Measurements from ENCODE around the gene OR6S1.
"Not testable (repeated sequence)": the region's sequence is repeated elsewhere in the genome, so short reads cannot be mapped to it uniquely, and the experiment has no call there.

The OR6S1 gene

GRCh38 chr14:20631880-20632389 is 9.6 kb downstream of the OR6S1 start:
- no peak for DNase-seq (ENCODE audit: low read depth in 2 of 2)

- peak in 1 of 2 donors; percentile 35 for DNase-seq (ENCODE audit: low read depth in 2 of 2)
These were observed 10.2 kb downstream of the OR6S1 start for GRCh38 chr14:20631023-20631879.

- DNase-seq (ENCODE audit: low read depth in 2 of 2): no peak
These were observed 11.0 kb downstream of the OR6S1 start for GRCh38 chr14:20630340-20631022.

- DNase-seq (ENCODE audit: low read depth in 2 of 2): no peak
These were observed 13.2 kb downstream of the OR6S1 start for GRCh38 chr14:20628063-20628854.

- no peak for DNase-seq (ENCODE audit: low read depth in 2 of 2)
These were observed 14.0 kb downstream of the OR6S1 start for GRCh38 chr14:20627346-20628027.

- no peak for DNase-seq (ENCODE audit: low read depth in 2 of 2)
These were observed 15.2 kb downstream of the OR6S1 start for GRCh38 chr14:20626274-20626673.

- no peak for DNase-seq (ENCODE audit: low read depth in 2 of 2)
These were observed 16.9 kb downstream of the OR6S1 start for GRCh38 chr14:20624495-20625070.

GRCh38 chr14:20623798-20624197 is 17.7 kb downstream of the OR6S1 start:
- no peak for DNase-seq (ENCODE audit: low read depth in 2 of 2)

GRCh38 chr14:20622816-20623291 is 18.6 kb downstream of the OR6S1 start:
- DNase-seq (ENCODE audit: low read depth in 2 of 2): no peak

GRCh38 chr14:20620798-20621478 is 20.6 kb downstream of the OR6S1 start:
- DNase-seq (ENCODE audit: low read depth in 2 of 2): no peak

GRCh38 chr14:20619688-20620087 is 21.8 kb downstream of the OR6S1 start:
- not testable (repeated sequence) for DNase-seq (ENCODE audit: low read depth in 2 of 2)

- no peak for DNase-seq (ENCODE audit: low read depth in 2 of 2)
These were observed 23.2 kb downstream of the OR6S1 start for GRCh38 chr14:20618271-20618749.

GRCh38 chr14:20617138-20618003 is 24.1 kb downstream of the OR6S1 start:
- no peak for DNase-seq (ENCODE audit: low read depth in 2 of 2)

GRCh38 chr14:20615996-20616395 is 25.5 kb downstream of the OR6S1 start:
- no peak for DNase-seq (ENCODE audit: low read depth in 2 of 2)

GRCh38 chr14:20614038-20614840 is 27.3 kb downstream of the OR6S1 start:
- DNase-seq (ENCODE audit: low read depth in 2 of 2): no peak

GRCh38 chr14:20613094-20614037 is 28.1 kb downstream of the OR6S1 start:
- peak; percentile 80 to 83 for DNase-seq (ENCODE audit: low read depth in 2 of 2)

GRCh38 chr14:20612403-20612802 is 29.1 kb downstream of the OR6S1 start:
- DNase-seq (ENCODE audit: low read depth in 2 of 2): no peak
